ENCODE measurements around the gene DNAH17. TPM values are rescaled to one million over a fixed set of nuclear protein-coding genes. Genes with fewer than 3 reads are reported as not detected.

The DNAH17 gene
- polyA plus RNA-seq, 1 of the 3 experiments (the other 2 are of a cell fraction): not detected

- no peak overlapping the region for H3K4me3 ChIP-seq (ENCODE audit: low read depth in 2 of 2, low read length in 1 of 2)
- H3K4me2 ChIP-seq: no peak overlapping the region
- no peaks in the 10 kb centered on the region for H3K36me3 ChIP-seq (replicated peaks in 1 of 2; ENCODE audit: control insufficient read depth in 1 of 2, insufficient read depth in 2 of 2, low read length in 1 of 2)
- H3K4me1 ChIP-seq (ENCODE audit: control insufficient read depth in 1 of 2, insufficient read depth in 2 of 2, low read depth in 1 of 2, low read length in 1 of 2): peaks cover 0 to 7% of the 10 kb centered on the region in 2 experiments; a peak in 1 of 4 replicates
- TF ChIP-seq MEF2A (IDR thresholded peaks at IDR 0.05; ENCODE audit: borderline replicate concordance, low read depth) (no peak), MXI1 (IDR thresholded peaks at IDR 0.05; ENCODE audit: low read depth, low read length) (no peak), EP300 (IDR thresholded peaks at IDR 0.05; ENCODE audit: borderline replicate concordance in 1 of 2, low read depth in 1 of 2, low read length in 1 of 2) (no peak), PBX3 (IDR thresholded peaks at IDR 0.05) (no peak), ZBTB33 (IDR thresholded peaks at IDR 0.05; ENCODE audit: borderline replicate concordance, low read depth) (no peak), RFX5 (IDR thresholded peaks at IDR 0.05; ENCODE audit: low read length) (no peak), GATA2 (CRISPR knock-in tag; IDR thresholded peaks at IDR 0.05) (no peak), IRF3 (IDR thresholded peaks at IDR 0.05; ENCODE audit: low read depth, low read length) (no peak), SMC3 (IDR thresholded peaks at IDR 0.05; ENCODE audit: low read depth, low read length) (no peak), JUND (IDR thresholded peaks at IDR 0.05) (no peak), SIN3A (IDR thresholded peaks at IDR 0.05; ENCODE audit: borderline replicate concordance, low read depth, low read length) (no peak), POLR2AphosphoS5 (IDR thresholded peaks at IDR 0.05; ENCODE audit: low read depth, low read length) (no peak), GABPA (IDR thresholded peaks at IDR 0.05; ENCODE audit: low read depth) (no peak), EZH2phosphoT487 (IDR thresholded peaks at IDR 0.05; ENCODE audit: borderline replicate concordance, low read depth) (no peak), USF1 (IDR thresholded peaks at IDR 0.05; ENCODE audit: borderline replicate concordance, low read depth) (no peak)
- POLR2A ChIA-PET: interaction anchor here (0.7 kb wide), 1 partner anchor 15 kb away, joined by 3 read pairs; no protein-coding TSS in a partner anchor
- H4K20me1 ChIP-seq (ENCODE audit: insufficient read depth): no peaks in the 10 kb centered on the region
- no peak overlapping the region for H3K9ac ChIP-seq
- DNase-seq: no peak
- no peaks in the 10 kb centered on the region for H3K9me3 ChIP-seq
- 88% methylated on average over 13 of the region's 13 CpGs for WGBS (ENCODE audit: low lambda C conversion rate)
- CTCF ChIA-PET: interaction anchor here (1.0 to 1.5 kb wide), 3 partner anchors 9 to 91 kb away, joined by 4 to 6 read pairs (median 6); no protein-coding TSS in a partner anchor
- no peaks in the 10 kb centered on the region for H3K9me2 ChIP-seq
- no peak overlapping the region for H3K27ac ChIP-seq (ENCODE audit: low read depth in 2 of 2, low read length in 1 of 2)
- no peaks in the 10 kb centered on the region for H3K79me2 ChIP-seq (ENCODE audit: insufficient read depth)
- H3F3A ChIP-seq (replicated peaks; ENCODE audit: insufficient read depth): no peaks in the 10 kb centered on the region
- H3K27me3 ChIP-seq (ENCODE audit: insufficient read depth): 0 out of 2 replicates have a peak, but pooled peaks cover 3% of the 10 kb centered on the region
- H2AFZ ChIP-seq (ENCODE audit: low read depth): no peak overlapping the region
Measured at GRCh38 chr17:78616946-78617345, 39.8 kb upstream of the DNAH17 start.

All from SK-N-SH (cell line).